Suppressor macrophage treated with lipopolysaccharide for 4 hours (primary cell): ENCODE results near the gene RASSF7.
"Not testable (repeated sequence)": the region's sequence is repeated elsewhere in the genome, so short reads cannot be mapped to it uniquely, and the experiment has no call there.

Experiments
- DNase-seq: peaks from one replicate; pipeline ENCODE4 v3.0.0-alpha.2; 2020

RASSF7 gene, protein sequence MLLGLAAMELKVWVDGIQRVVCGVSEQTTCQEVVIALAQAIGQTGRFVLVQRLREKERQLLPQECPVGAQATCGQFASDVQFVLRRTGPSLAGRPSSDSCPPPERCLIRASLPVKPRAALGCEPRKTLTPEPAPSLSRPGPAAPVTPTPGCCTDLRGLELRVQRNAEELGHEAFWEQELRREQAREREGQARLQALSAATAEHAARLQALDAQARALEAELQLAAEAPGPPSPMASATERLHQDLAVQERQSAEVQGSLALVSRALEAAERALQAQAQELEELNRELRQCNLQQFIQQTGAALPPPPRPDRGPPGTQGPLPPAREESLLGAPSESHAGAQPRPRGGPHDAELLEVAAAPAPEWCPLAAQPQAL

GRCh38 chr11:560305-561147 lies at the start of gene RASSF7, which contains the start of gene LMNTD2:
Gene RASSF7 (plus strand): TSS chr11:560970. CDS start chr11:561769, 799 bp downstream.
Gene LMNTD2 (minus strand): TSS chr11:560738. CDS start chr11:560716, 22 bp downstream.
- peak; percentile 96 for DNase-seq

- DNase-seq = peak; percentile 27
Measured at GRCh38 chr11:512761-513595, 47.8 kb upstream of the RASSF7 start.

DNA sequence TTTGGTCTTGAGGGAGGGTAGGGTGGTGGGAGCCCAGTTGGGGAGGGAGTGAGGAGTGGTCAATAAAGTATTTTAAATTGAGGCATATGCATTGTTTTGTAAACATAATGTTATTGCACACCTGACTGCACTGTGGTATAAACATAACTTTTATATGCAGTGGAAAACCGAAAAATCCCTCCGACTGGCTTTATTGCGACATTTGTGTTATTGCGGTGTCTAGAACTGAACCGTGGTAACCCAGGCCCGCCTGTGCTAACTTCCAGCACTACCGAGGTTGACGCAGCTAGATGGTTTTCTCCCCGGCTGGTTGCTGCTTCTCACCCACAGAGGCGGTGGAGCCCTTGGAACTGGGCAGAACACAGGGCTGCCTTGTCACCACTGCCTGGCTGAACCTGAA lies 46.2 kb upstream of the RASSF7 start:
- DNase-seq = no peak

GRCh38 chr11:515131-515530 lies 45.6 kb upstream of the RASSF7 start:
- DNase-seq = no peak

DNA sequence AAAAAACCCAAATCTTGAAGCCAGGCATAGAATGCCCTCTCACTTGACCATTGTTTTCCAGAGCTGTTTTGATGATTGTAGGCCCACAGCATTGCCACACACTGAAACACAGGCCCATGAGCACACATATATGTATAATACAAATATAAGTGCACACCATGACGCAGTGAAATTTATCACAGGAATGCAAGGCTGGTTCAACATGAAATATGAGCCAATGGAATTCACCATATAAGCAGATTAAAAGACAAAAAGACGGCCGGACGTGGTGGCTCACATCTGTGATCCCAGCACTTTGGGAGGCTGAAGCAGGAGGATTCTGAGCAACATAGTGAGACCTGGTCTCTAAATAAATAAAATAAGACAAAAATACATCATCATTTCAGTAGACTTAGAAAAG lies 44.4 kb upstream of the RASSF7 start:
- no peak for DNase-seq

- DNase-seq = not testable (repeated sequence)
Measured at GRCh38 chr11:516918-517685, 43.7 kb upstream of the RASSF7 start.

- DNase-seq = peak; percentile 97
Measured at GRCh38 chr11:518463-519202, 42.1 kb upstream of the RASSF7 start.

DNA sequence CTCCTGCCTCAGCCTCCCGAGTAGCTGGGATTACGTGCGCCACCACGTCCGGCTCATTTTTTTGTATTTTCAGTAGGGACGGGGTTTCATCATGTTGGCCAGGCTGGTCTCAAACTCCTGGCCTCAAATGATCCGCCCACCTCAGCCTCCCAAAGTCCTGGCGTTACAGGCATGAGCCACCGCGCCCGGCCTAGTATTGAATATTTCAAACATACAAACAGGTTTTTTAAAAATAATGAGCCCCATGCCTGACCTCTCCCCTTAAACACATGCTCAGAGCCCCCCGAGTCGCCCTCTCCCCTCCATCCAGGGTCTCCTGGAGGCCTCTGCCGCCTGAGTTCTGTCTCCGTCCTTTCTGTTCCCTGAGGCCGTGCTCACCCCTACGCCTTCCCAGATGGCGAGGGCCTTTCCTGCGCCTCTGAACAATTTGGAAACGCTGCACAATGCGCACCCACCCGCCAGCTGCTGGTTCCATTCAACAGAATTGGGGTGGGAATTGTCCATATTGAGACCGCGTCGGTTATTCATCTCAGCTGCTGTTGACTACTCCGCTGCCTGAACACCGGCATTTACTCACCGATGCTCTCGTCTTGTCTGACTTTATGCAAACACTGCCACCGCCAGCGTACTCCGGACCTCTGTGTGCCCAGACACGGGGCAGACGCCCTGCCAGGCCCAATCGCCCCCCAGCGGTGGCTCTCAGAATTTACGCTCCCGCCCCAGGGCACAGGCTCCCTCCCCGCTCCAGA lies 40.2 kb upstream of the RASSF7 start:
- DNase-seq = no peak

DNA sequence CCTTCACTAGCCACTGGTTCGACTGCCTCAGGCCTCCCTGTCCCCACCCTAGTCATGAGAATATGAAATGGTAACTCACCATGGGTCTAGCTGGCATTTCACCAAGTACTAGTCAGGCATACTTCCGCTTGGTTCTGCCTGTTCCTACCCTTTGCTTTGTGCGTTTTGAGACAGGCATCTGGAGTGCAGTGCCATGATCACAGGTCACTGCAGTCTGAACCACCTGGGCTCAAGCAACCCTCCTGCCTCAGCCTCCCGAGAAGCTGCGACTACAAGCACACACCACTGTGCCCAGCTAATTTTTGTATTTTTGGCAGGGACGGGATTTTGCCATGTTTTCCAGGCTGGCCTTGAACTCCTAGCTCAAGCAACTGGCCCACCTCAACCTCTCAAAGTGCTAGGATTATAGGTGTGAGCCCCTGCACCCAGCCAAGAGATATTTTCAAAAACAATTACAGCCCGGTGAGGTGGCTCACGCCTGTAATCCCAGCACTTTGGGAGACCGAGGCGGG lies 39.5 kb upstream of the RASSF7 start:
- no peak for DNase-seq

DNA sequence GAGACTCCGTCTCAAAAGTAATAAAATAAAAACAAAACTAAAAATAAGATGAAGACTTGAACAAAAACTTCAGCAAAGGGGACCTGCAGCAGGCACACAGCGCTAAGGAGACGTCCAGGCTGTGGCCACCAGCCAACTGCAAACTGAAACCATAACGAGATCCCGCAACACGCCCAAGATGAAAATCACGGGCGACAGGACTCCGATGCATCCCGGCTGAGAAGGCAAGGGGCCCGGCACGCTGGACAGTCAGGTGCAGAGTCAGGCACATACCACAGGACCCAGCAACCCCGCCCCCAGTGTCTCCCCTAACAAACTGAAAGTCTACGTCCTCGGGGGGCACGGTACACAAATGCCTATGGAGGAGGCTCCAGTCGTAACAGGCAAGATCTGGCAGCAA lies 34.6 kb upstream of the RASSF7 start:
- DNase-seq = no peak

DNA sequence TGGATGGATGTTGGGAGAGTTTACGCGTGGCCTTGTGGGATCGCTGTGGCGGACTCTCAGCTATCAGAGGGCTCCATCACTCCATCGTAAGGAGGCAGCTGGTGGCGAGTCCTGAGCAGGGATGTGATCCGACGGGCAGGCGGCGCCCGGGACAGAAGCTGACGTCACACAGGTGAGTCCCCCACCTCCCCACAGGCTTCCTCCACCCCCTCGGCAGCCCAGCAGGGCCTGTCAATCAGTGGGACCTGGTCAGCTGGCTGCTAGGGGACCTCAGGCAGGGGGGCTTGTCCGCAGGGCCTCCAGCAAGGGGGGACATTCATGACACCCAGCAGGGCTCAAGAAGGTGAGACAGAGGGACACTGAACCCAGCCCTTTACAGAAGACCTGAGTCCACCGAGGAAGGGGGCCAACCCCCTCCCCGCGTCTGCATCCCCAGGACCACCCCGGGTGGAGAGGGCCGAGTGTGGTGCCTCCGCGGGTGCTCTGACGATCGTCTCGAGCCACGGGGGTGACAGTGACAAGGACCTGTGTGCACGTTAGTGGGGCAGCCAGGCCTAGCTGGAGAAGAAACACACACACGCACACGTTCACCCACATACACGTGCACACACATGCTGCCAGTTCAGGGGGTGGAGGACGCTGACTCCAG lies 32.5 kb upstream of the RASSF7 start:
- DNase-seq = no peak

DNA sequence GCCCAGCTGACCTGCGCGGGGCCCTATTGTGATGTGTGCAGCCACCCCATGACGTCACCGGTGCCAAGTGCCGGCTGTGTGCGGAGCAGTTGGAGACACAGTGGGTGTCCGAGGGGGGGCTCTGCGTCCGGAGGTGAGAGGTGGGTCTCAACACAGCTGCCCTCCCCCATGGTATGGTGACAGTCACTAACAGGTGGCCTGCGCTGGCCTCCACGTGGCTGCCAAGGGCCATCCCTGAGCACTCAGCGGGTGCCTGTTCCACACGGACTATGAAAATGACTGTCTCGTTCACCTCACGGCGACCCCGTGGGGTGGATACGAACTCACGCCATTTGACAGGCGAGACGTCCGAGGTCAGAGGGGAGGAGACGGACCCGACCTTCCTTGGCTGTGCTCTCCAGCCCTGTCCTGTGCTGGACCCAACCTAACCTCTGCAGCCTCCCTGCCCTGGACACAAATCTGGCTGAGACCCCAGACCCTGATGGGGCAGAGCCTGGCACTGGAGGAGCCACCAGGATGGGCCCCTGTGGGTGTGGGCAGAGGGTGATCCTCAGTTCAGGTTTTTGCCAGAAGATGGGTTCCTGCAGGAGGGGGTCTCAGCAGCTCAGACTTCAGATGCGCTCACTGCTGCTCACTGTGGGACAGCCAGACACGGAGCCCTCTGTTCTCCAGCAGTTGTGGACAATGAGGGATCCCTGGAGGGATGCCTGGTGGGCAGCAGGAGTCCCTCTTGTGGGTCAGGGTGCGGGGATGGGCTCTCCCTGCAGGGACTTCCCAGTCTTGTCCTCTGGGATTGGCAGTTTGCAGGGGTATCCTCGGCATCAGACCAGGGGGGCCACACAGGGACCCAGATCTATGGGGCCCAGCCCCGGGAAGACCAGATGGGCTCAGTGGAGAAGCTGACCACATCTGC lies 31.7 kb upstream of the RASSF7 start:
- no peak for DNase-seq

DNA sequence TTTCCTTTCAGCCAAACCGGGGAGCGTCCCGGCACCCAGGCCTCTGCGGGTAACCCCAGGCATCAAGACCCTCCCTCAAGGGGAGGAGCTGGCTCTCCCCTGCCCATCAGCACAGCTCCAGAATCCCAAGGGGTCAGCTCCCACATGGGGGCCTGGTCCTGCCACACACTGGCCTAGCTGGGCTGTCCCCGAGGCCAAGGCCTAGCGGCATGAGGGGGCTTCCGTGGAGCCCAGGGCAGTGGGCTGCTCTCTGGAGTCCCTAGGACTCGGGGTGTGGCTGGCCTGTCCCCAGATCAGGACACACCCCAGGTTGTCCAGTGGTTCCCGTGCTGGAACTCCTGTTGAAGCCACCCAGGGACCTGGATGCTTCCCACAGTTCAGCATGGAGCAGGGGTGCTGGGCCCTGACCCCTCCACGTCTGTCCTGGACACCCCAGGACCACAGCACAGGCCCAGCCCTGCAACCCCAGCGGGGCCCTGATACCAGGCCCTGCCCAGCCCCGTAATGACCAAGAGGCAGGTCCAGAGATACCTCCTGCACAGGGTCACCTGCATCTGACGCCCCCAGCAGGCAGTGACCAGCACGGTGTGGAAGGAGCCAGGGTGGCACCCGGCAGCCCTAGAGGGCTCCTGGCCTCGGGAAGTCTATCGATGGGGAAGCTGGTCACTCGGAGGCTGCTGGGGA lies 30.9 kb upstream of the RASSF7 start:
- DNase-seq = no peak

DNA sequence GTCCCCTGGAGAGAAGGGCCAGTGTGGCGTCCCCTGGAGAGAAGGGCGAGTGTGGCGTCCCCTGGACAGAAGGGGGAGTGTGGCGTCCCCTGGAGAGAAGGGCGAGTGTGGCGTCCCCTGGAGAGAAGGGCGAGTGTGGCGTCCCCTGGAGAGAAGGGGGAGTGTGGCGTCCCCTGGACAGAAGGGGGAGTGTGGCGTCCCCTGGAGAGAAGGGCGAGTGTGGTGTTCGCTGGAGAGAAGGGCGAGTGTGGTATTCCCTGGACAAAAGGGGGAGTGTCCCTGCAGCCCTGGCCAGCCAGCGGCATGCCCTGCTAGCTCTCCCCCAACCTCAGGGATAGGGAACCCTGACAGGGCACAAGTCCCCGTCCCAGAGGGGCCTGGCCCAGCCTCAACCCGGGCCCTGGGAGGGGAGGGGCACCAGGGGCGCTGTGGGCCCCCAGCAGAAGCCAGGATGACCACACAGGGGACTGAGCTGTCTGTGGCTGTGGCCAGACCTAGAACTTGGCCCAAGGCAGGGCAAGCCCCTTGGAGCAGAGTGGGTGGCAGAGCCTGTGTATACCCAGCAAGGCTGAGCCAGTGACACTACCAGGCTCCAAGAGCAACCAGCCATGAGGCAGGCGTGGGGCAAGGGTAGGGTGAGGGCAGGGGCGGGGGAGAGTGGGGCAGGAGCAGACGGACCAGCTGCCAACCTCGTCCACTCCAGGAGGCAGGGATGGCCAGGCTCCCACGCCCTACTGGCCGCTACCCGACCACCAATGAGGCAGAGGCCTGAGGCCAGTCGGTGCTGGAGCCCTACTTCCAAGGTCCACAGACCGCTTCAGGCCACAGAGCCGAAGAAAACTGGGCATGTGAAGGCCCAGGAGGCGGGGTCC lies 29.6 kb upstream of the RASSF7 start:
- DNase-seq = no peak

- DNase-seq = no peak
Measured at GRCh38 chr11:531919-532526, 28.7 kb upstream of the RASSF7 start.

DNA sequence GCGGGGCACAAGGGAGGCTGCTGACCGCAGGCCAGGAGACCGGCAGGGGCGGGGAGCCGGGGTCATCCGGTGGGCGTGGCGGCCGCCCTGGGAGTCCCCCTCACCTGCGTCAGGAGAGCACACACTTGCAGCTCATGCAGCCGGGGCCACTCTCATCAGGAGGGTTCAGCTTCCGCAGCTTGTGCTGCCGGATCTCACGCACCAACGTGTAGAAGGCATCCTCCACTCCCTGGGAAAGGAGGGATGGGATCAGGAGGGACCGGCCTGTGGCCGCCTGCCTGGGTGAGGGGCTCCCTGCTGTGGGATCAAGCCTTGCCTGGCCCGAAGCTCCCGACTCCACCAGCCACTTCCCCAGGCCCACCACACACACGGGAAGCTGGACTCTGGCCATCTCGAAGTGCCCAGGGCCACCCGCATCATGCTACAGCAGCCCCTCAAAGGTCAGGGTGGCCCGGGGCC lies 28.2 kb upstream of the RASSF7 start:
- no peak for DNase-seq
